Glomerular endothelial cell (primary cell): ENCODE measurements around the gene MTHFD1L. TPM values are rescaled to one million over a fixed set of nuclear protein-coding genes. Genes with fewer than 3 reads are reported as not detected.

ENCODE experiments used
- DNase-seq: peaks from one replicate; pipeline ENCODE4 v3.0.0-alpha.2; 2011; ENCODE audit warnings: low read depth, low spot score; ENCODE audit errors: extremely low read depth
- total RNA-seq: library from RNA; depleted of rRNA; stranded (reverse); fragments of >200 nt; gene quantifications from 2 replicates; pipeline ENCODE4 v1.2.3, GENCODE V29; 2015

Gene MTHFD1L
- total RNA-seq, 1 donor from 2014 or later, result 40.5 TPM

DNA sequence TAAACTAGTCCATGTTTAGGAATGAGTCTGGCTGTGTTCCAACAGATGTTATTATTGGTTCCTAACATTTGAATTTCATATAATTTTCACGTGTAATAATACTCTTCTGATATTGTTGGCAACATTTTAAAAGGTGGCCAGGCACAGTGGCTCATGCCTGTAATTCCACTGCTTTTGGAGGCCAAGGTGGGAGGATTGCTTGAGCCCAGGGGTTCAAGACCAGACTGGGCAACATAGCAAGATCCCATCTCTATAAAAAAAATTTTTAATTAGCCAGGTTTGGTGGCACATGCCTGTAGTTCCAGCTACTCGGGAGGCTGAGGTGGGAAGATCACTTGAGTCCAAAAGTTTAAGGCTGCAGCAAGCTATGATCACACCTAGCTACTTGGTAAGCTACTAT lies 116.2 kb downstream of the MTHFD1L start:
- DNase-seq, result no peak

DNA sequence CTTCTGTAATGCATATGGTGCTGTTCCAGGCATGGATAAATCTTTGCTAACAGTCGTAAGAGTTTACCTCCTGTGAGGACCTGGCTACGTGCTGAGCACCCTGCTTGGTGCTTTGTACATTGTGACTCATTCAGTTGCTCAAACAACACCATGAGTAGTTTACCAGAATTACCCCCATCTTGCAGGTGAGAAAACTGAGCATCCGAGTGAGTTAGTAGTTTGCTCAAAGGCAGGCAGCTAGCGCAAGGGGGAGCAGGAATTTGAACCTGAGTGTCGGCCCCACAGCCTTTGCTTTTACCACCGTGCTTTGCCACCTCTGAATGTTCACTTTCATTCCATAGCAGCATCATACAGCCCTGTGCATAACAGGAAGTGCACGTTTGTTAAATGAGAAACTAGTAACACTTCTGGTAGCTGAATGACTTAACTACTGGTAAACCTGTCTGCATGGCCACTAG lies 121.9 kb downstream of the MTHFD1L start:
- no peak for DNase-seq

DNA sequence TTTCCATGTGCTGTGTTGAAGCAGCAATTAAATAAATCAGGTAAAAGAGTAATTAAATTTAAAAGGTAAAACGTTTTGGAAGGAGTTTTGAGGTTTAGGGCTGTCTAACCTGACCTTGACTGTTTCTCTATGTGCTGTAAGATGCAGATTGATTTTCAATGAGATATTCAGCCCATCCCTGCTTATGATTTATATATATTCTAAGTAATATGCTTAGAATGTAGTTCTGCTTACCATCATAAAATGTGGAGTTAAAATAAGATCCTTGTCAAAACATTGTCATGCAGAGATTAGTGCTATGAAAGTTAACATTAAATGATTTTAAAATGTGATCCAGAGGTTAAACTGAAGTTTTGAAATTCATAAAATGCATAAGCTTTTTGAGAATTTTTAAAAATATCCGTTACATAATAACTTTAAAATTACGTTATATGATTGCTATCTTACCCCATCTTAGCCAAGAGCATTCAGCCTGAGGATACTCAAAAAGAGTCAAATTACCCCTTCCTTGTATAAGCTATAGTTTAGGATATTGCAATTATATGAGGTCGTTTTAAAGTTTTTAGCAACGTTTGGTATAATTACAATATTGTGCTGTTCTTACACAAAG lies 122.5 kb downstream of the MTHFD1L start:
- no peak for DNase-seq

DNA sequence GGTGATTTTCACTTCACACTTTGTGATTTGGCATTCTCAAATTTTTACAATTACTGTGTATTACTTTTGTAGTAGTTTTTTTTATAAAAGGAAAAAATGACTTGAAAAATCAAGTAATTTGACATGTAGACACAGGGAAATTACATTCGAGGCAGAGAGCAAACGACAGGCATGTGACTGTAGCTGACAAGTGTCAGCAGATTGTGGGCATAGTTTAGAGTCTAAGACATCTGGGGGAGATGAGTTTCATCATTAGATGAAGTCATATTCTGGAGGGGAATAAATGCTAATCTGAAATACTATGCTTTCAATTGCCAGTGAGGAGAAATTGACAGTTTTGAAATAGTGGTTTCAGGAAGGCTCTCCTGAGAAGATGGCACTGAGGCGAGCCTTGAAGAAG lies 126.0 kb downstream of the MTHFD1L start:
- no peak for DNase-seq

DNA sequence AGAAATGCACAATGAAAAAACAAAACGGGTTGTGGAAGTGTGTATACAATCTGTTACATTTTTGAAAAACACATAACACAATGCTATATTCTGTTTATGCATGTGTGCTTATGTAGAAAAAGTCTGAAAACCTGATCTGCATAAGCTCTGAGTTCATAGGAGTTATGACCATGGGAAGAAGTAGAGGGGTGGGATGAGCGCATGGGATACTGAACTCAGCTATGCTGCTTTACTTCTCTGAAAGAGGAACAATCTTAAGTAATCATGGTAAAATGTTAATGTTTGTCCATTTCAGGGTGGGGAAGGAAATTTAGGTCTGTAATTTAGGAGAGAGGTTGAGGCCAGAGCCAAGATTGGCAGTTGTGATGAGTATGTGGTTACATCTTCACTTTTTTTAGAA lies 126.8 kb downstream of the MTHFD1L start:
- DNase-seq, result no peak

DNA sequence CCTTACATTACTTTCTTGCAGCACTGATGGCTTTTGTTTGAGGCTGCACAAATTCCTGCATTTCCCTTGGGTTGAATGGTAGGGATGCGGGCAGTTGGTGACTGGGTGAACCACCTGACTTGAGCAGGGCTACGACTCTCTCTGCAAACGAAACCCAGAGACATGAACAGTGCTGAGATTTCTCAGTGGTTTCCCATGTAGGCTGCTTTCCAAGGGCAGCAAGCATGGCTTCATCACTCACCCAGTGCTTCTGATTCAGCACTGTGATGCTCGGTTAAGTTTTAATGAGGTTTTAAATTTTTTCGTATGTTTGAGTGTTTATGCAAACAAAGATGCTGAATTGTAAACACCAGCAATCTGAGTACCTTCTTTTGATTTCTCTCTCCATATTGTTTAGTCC lies 127.2 kb downstream of the MTHFD1L start:
- DNase-seq, result no peak

DNA sequence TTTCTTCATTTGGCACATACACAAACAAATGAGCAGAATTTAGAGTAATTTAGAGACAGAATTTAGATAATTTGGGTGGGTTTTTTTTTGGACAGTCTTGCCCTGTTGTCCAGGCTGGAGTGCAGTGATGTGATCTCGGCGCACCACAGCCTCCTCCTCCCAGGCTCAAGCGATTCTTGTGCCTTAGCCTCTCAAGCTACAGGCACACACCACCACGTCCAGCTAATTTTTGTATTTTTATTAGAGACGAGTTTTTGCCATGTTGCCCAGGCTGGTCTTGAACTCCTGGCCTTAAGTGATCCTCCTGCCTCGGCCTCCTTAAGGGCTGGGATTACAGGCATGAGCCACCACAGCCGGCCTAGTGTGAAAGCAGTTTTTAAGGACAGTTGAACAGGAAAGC lies 127.8 kb downstream of the MTHFD1L start:
- no peak for DNase-seq

DNA sequence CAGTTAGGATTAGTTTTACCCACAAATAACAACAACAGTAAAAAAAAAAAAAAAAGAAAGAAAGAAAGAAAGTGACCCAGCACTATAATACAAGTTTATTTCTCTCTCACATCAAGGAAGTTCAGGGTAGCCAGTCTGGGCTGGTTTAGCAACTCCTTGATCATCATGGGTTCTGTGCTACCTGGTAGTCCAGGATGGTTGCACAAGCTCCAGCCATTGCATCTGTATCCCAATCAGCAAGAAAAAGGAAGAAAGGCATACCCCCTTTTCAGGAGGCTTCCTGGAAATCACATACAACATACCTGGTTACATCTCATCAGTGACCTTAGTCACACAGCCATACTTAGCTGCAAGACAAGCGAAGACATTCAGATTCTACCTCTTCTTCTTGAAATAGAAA lies 128.5 kb downstream of the MTHFD1L start:
- DNase-seq, result no peak

DNA sequence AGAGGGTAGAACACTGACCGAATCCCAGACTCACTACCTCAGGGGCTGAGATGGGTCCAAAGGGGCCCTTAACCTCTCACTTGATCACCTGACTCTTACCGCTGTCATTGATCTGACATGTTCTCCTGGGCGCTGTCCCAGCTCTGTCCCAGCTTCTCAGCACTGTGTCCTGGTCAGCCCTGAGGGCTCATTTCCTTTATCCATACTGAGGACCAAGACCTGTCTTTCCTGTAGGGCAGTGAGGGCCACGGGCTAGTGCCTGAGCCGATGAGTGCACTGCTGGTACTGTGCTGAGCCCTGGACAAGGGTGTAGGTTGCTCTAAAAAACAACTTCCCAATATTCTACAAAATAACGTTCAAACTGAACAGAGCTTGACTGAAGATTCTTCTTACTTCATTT lies 131.5 kb downstream of the MTHFD1L start:
- DNase-seq, result no peak

DNA sequence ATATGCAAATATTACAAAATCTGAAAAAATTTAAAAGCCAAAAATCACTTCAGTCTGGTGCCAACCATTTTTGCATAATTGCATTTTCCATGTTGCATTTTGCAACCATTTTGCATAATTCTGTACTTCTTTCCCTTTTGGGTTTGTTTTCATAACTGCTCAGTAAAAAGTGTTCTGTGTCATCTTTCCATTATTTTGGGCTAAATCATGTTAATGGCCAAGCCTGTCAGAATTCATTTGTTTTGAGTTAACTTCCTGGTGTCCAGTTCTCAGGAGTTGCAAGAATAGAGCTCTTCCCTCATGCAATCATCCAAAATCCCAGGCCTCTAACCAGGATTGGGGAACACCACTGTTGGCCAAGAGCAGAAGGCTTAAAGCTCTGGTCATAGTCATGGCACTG lies 133.6 kb downstream of the MTHFD1L start:
- no peak for DNase-seq

DNA sequence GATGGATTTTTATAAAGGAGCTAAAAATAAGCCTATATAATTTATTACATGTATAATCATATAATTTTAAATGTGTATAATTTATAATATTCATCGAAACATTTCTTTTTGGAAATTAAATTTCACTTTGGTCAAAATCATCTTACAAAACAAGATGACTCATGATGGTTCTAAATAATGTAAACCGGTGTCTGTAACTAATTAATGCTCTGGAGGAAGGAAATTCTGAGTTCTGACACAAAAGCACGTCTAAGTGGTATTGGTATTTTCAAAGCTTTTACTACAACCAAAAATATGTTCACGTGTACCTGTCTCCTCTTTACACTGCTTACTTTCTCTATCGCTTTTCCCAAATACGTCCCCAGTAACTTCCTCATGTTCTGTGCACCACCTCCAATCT lies 134.1 kb downstream of the MTHFD1L start:
- no peak for DNase-seq

DNA sequence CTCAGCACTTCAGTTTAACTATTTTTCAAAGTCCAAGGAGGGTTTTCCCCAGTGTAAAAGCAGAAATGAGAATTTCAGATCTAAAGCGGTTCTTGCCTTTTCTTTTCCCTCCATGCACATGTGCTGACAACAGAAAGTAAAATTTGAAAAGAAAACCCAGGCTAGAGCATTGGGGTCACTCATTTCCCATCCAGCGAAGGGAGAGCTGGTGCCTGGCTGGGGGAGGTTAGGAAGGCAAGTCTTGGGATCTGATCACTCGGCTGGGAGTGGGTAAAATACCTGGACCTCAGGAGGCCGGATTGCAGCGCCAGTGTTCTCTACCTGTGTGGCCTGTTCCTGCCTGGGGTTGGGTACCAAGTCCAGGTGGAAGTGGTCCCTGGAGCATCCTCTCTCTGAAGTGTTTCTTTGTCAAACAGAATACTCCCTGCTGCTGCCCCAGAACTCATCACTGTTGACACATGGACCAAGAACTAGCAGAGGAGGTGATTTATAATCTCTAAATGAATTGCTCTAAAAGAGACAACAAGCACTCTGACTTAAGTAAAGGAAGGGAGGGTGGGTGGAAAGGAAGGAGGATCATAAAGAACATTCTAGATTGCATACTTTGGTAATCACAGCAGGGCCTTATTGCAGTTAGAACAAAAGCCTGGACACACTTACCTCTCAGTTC lies 136.0 kb downstream of the MTHFD1L start:
- no peak for DNase-seq

DNA sequence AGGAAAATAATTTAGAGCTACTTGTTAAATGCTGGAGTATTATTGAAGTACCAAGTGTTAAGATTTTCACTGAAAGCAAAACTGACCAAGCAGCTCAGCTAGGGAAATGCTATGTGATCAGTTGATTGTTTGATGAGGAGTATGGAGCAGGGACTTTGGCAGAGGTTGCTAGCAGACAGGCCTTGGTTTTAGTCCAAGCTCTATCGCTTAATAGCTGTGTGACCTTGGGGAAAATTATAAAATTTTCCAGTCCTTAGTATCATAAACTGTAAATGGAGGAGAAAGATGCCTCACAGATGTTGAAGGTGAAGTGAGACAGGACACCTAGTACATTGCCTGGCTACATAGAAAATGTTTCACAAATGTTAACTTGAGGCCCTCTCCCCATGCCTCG lies 136.6 kb downstream of the MTHFD1L start:
- DNase-seq, result no peak

DNA sequence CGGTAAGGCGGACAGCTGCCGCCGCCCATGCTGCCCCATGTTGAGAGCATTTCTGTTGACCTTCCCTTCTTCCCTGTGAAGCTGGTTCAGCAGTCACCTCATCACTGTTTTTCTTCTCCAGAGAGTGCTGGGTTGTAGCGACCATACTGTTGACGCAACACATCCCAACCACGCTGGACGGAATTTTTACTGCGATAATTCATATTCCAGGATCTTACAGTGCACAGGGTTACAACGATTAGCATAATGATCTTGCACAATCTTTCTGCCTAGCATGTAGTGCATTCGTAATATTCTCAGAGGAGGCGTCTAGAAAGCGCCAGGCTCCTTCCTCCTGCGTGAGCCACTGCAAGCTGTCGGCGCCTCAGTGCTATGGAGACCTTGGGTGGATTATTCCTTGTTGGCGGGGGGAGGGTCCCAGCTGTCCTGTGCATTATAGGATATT lies 137.0 kb downstream of the MTHFD1L start:
- no peak for DNase-seq

DNA sequence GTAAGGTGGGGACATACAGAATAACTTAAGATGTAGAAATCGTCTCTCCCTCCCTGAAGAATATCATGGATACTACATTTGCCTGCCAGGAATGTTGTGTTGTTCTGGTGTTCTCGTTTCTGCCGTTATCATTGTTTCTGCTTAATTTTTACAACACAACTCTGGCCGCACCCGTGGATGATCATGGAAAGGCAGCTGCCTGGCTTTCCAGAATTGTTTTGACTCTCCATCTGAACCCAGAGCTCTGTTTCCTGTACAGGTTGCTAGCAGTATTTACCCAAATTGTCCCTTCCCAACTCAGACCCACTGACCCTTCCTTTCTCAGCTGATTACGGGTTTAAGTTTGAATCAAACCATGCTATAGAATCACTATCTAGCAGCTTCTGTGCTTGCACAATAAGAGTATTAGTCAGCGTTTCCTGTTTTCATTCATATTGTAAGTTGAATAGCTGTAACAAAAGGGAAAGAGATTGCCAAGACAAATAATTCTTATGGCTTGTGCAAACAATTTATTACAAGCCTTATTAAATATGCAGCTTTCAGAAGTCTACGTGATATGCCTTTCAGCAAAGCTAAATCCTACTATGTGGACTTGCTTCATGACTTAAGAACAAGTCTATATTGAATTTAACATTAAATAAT lies 139.0 kb downstream of the MTHFD1L start:
- peak; percentile 99 for DNase-seq

DNA sequence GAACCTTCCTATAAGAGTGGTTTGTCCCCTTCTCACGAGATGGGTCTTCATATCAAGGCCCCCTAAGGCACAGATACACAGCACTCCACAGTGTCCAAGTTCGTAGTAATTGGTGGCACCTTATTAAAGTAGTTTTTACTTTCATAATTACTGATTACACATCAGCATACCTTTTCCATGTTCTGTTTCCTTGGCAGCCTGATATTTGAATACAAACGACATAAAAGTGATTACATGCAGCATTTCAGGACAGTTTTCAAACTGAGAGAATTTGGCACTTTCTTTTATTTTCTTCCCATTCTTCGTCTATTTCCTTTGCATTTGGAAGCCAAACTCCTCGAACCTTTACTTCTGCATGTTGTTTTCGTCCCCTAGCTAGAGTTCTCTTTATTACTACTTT lies 139.7 kb downstream of the MTHFD1L start:
- no peak for DNase-seq

DNA sequence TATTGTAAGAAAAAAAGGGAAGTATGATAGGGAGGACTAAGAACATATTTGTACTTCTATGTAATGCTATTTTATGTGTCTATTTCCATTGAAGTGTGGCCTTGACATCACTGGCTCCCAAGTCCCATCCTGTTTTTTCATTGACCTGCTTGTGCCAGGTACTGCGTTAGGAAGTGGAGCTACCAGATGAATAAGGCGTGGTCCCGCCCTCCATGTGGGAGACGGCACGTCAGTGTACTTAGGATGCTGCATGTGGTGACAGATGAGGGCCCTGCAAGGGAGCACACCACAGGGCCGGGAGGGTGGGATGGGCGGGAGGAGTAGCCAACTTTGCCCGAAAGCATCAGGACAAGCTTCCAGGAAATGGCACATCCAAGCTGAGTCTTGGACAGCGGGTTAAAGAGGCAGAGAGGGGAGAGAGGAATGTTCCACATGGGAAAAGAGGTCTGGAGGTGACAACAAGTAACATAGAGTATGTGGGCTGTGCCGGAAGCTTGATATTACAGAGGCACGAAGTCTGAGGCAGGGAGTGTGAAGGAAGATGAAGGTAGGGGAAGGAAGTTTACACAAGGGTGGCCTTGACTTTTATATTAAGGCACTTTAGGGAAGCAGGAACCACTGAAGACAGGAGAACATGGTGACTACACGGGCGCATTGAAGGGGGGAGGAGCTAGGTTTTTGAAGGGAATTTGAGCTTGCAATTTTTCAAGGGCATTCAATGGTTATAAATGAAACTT lies 140.6 kb downstream of the MTHFD1L start:
- peak; percentile 20 for DNase-seq

DNA sequence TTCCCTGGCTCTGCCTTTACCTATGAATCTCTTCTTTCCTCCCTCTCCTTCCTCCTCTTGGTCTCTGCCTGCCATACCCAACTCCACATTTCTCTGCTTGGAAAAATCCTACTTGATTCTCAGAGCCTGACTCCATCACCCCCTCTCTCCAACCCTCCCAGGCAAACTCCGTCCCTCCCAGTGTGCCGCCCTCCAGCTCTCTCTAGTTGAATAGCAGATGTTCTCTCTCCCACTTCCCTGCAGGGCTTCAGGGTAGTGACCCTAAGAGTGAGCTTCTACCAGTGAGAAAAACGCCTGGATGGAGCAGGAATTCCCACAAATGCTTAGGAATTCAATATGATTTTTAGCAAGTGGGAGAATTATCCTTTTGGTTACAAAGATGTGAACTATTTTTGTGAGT lies 141.6 kb downstream of the MTHFD1L start:
- no peak for DNase-seq

DNA sequence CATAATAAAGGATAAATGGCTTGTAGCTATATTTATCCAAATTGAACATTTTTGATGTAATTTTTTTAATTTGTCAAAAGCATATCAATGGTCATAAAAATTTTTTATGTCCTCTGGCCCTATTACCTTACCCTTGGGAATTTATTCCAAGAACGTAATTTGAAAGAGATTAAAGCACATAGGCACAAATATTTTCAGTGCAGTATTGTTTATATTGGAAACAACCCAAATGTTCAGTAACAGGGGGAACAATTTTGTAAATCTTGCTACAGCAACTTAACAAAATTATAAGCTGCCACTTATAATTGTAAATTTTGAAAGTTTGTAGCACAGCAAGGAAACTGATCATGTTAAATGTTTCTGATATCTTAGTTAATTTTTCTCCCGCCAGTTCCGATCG lies 142.4 kb downstream of the MTHFD1L start:
- DNase-seq, result no peak

DNA sequence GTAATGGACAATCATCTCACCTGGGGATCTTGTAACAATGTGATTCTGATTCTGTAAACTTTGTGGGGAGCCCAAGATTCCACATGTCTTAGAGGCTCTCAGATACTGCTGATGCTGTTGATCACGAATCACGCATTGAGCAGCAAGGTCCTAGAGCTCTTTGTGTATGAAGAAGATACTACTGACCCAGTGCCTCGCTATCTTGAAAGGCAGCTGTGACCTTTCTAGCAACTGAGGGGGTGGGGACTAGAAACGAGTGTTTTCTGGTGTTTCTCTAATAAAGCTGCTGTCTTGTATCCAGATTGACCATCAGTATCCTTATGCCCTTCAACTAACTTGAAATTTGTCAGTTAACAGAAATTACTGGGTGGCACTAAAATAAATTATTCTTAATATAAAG lies 142.9 kb downstream of the MTHFD1L start:
- DNase-seq, result no peak

DNA sequence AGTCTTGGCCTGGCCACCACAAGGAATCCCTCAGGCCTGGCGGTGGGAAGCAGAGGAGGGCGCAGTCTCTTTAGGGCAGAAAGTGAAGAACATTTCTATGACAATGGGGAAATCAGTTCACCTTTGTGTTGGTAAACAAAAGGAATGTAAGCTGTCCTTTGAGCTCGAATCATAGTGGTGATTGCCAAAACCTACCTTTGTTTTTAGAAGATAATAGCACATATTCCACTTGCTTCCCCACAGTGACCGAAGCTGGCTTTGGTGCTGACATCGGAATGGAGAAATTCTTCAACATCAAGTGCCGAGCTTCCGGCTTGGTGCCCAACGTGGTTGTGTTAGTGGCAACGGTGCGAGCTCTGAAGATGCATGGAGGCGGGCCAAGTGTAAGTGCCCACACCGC lies 144.1 kb downstream of the MTHFD1L start:
- no peak for DNase-seq

DNA sequence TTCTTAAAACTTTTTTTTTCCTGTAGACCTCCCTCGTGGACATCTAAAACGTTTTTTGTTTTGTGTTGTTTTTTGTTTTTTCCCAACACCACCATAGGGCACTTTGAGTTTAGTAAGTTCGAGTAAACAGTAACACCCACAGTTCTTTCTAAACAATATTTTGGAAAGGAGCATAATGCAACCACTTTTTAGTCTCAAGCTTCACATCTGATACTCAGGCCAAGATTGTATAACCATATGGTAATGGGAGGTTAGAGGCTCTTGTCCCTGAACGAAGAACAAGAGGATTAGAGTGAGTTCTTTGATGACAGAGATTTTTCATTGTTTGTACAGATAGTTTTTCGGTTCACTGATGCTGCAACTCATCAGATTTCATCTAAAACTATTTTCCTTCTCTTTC lies 144.6 kb downstream of the MTHFD1L start:
- DNase-seq, result no peak
